GM06990 (cell line): Measurements from ENCODE around the gene PIK3R4.

ENCODE experiments used
- DNase-seq: peaks from one replicate; pipeline ENCODE4 v3.0.0-alpha.2; 2011; ENCODE audit not compliant: insufficient read length; ENCODE audit errors: extremely low read depth
- H3K27me3 ChIP-seq: replicated peaks from 2 replicates; pipeline ENCODE4 v1.6.0; 2011; ENCODE audit warnings: low read length; ENCODE audit not compliant: control insufficient read depth, insufficient read depth
- H3K36me3 ChIP-seq: 2 replicates; pipeline ENCODE4 v1.5.1; 2011; ENCODE audit warnings: low read length; ENCODE audit not compliant: control insufficient read depth, insufficient read depth
- H3K4me3 ChIP-seq: replicated peaks from 2 replicates; pipeline ENCODE4 v1.5.1; 2011; ENCODE audit warnings: low read depth, mild to moderate bottlenecking, control low read depth, low read length
- CTCF ChIP-seq: IDR thresholded peaks from 2 replicates; pipeline ENCODE4 v1.5.1; 2011; ENCODE audit warnings: low read length, control low read depth, mild to moderate bottlenecking, inconsistent platforms; ENCODE audit not compliant: insufficient read depth, poor library complexity, severe bottlenecking

PIK3R4 gene

GRCh38 chr3:130700541-130700940 lies 46.1 kb downstream of the PIK3R4 start:
- TF ChIP-seq CTCF = no peak
- peaks cover 6% of the 10 kb centered on the region for H3K36me3 ChIP-seq
- no peaks in the 10 kb centered on the region for H3K27me3 ChIP-seq
- DNase-seq = no peak
- H3K4me3 ChIP-seq = no peak overlapping the region

- H3K4me3 ChIP-seq = no peak overlapping the region
- H3K27me3 ChIP-seq = no peaks in the 10 kb centered on the region
- peak; percentile 6 for DNase-seq
- H3K36me3 ChIP-seq = peaks cover 6% of the 10 kb centered on the region
- peak; percentile 55 for TF ChIP-seq CTCF
Observed at GRCh38 chr3:130699765-130700164, 46.9 kb downstream of the PIK3R4 start.

GRCh38 chr3:130693314-130693713 lies 53.3 kb downstream of the PIK3R4 start:
- Histone ChIP-seq H3K36me3 (no peaks in the 10 kb centered on the region), H3K27me3 (no peaks in the 10 kb centered on the region), H3K4me3 (no peak overlapping the region)
- TF ChIP-seq CTCF = no peak
- DNase-seq = no peak

- TF ChIP-seq CTCF = no peak
- H3K36me3 ChIP-seq = no peaks in the 10 kb centered on the region
- DNase-seq = no peak
- no peaks in the 10 kb centered on the region for H3K27me3 ChIP-seq
- no peak overlapping the region for H3K4me3 ChIP-seq
Observed at GRCh38 chr3:130692455-130692854, 54.2 kb downstream of the PIK3R4 start.

GRCh38 chr3:130688697-130689470 lies 57.7 kb downstream of the PIK3R4 start:
- Histone ChIP-seq H3K27me3 (no peaks in the 10 kb centered on the region), H3K36me3 (no peaks in the 10 kb centered on the region), H3K4me3 (no peak overlapping the region)
- no peak for TF ChIP-seq CTCF
- no peak for DNase-seq

GRCh38 chr3:130688015-130688688 lies 58.5 kb downstream of the PIK3R4 start:
- no peaks in the 10 kb centered on the region for H3K36me3 ChIP-seq
- no peaks in the 10 kb centered on the region for H3K27me3 ChIP-seq
- TF ChIP-seq CTCF = no peak
- H3K4me3 ChIP-seq = no peak overlapping the region
- no peak for DNase-seq
